ENCODE results near the gene RANBP1.

GRCh38 chr22:20114506-20115475 lies 1.1 kb upstream of the RANBP1 start:
- TF ChIP-seq POLR2AphosphoS5 (IDR thresholded peaks at IDR 0.05) (no peak), CTCF (IDR thresholded peaks at IDR 0.05) (no peak)
